ENCODE measurements around the gene LRRC10B.

GRCh38 chr11:61472282-61472681, 36.3 kb upstream of the LRRC10B start:
- TF ChIP-seq, protein P1, sequence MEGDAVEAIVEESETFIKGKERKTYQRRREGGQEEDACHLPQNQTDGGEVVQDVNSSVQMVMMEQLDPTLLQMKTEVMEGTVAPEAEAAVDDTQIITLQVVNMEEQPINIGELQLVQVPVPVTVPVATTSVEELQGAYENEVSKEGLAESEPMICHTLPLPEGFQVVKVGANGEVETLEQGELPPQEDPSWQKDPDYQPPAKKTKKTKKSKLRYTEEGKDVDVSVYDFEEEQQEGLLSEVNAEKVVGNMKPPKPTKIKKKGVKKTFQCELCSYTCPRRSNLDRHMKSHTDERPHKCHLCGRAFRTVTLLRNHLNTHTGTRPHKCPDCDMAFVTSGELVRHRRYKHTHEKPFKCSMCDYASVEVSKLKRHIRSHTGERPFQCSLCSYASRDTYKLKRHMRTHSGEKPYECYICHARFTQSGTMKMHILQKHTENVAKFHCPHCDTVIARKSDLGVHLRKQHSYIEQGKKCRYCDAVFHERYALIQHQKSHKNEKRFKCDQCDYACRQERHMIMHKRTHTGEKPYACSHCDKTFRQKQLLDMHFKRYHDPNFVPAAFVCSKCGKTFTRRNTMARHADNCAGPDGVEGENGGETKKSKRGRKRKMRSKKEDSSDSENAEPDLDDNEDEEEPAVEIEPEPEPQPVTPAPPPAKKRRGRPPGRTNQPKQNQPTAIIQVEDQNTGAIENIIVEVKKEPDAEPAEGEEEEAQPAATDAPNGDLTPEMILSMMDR (IDR thresholded peaks at IDR 0.05) = no peak
- TF ChIP-seq POLR2A (IDR thresholded peaks at IDR 0.05) = no peak

All from lower leg skin (tissue), 3 donors.